ENCODE results near the gene PDE4DIP.
A peak's percentile ranks its signal among the peaks of the same experiment; 100 is the strongest.
"Not testable (repeated sequence)": the region's sequence is repeated elsewhere in the genome, so short reads cannot be mapped to it uniquely, and the experiment has no call there.

Gene PDE4DIP

GRCh38 chr1:148911303-148911928 is 67.2 kb downstream of the PDE4DIP start:
- FAIRE-seq; DNase-seq (ENCODE audit: insufficient read length, low spot score): not testable (repeated sequence)

- FAIRE-seq; DNase-seq (ENCODE audit: insufficient read length, low spot score): not testable (repeated sequence)
Observed at GRCh38 chr1:148916222-148916621, 72.0 kb downstream of the PDE4DIP start.

- not testable (repeated sequence) for FAIRE-seq; DNase-seq (ENCODE audit: insufficient read length, low spot score)
Observed at GRCh38 chr1:148916695-148917348, 72.6 kb downstream of the PDE4DIP start.

GRCh38 chr1:148918836-148919447 is 74.7 kb downstream of the PDE4DIP start:
- not testable (repeated sequence) for FAIRE-seq; DNase-seq (ENCODE audit: insufficient read length, low spot score)

- not testable (repeated sequence) for FAIRE-seq; DNase-seq (ENCODE audit: insufficient read length, low spot score)
Observed at GRCh38 chr1:148921047-148921446, 76.8 kb downstream of the PDE4DIP start.

- not testable (repeated sequence) for FAIRE-seq; DNase-seq (ENCODE audit: insufficient read length, low spot score)
Observed at GRCh38 chr1:148923798-148924197, 79.6 kb downstream of the PDE4DIP start.

GRCh38 chr1:148927645-148928044 is 83.4 kb downstream of the PDE4DIP start:
- peak; percentile 64 for FAIRE-seq
- DNase-seq (ENCODE audit: insufficient read length, low spot score) = not testable (repeated sequence)

- not testable (repeated sequence) for DNase-seq (ENCODE audit: insufficient read length, low spot score)
Observed at GRCh38 chr1:148929253-148929652, 85.0 kb downstream of the PDE4DIP start.

GRCh38 chr1:148935381-148936002 is 91.3 kb downstream of the PDE4DIP start:
- not testable (repeated sequence) for FAIRE-seq; DNase-seq (ENCODE audit: insufficient read length, low spot score)

More at GRCh38 chr1:148929253-148929652, 85.0 kb downstream of the PDE4DIP start:
- not testable (repeated sequence) for FAIRE-seq

GRCh38 chr1:148942906-148943305 is 98.7 kb downstream of the PDE4DIP start:
- not testable (repeated sequence) for DNase-seq (ENCODE audit: insufficient read length, low spot score); FAIRE-seq

- DNase-seq (ENCODE audit: insufficient read length, low spot score); FAIRE-seq: not testable (repeated sequence)
Observed at GRCh38 chr1:148945130-148945529, 100.9 kb downstream of the PDE4DIP start.

- not testable (repeated sequence) for DNase-seq (ENCODE audit: insufficient read length, low spot score); FAIRE-seq
Observed at GRCh38 chr1:148948768-148949167, 104.5 kb downstream of the PDE4DIP start.

- not testable (repeated sequence) for FAIRE-seq; DNase-seq (ENCODE audit: insufficient read length, low spot score)
Observed at GRCh38 chr1:148951336-148952227, 107.4 kb downstream of the PDE4DIP start.

- DNase-seq (ENCODE audit: insufficient read length, low spot score); FAIRE-seq: not testable (repeated sequence)
Observed at GRCh38 chr1:148952253-148952937, 108.2 kb downstream of the PDE4DIP start.

GRCh38 chr1:148952938-148953616 is 108.8 kb downstream of the PDE4DIP start:
- not testable (repeated sequence) for FAIRE-seq; DNase-seq (ENCODE audit: insufficient read length, low spot score)

GRCh38 chr1:148953730-148954129 is 109.5 kb downstream of the PDE4DIP start:
- DNase-seq (ENCODE audit: insufficient read length, low spot score); FAIRE-seq: not testable (repeated sequence)

- not testable (repeated sequence) for FAIRE-seq; DNase-seq (ENCODE audit: insufficient read length, low spot score)
Observed at GRCh38 chr1:148958343-148958742, 114.1 kb downstream of the PDE4DIP start.
